Activated T-helper 1 cell treated with Interleukin-2 at 50 U/mL for 16 hours (primary cell): ENCODE results near the gene HNF1A.

Source experiments
- DNase-seq: peaks from one replicate; pipeline ENCODE4 v3.0.0-alpha.2; 2020; ENCODE audit warnings: low read depth

Gene HNF1A

DNA sequence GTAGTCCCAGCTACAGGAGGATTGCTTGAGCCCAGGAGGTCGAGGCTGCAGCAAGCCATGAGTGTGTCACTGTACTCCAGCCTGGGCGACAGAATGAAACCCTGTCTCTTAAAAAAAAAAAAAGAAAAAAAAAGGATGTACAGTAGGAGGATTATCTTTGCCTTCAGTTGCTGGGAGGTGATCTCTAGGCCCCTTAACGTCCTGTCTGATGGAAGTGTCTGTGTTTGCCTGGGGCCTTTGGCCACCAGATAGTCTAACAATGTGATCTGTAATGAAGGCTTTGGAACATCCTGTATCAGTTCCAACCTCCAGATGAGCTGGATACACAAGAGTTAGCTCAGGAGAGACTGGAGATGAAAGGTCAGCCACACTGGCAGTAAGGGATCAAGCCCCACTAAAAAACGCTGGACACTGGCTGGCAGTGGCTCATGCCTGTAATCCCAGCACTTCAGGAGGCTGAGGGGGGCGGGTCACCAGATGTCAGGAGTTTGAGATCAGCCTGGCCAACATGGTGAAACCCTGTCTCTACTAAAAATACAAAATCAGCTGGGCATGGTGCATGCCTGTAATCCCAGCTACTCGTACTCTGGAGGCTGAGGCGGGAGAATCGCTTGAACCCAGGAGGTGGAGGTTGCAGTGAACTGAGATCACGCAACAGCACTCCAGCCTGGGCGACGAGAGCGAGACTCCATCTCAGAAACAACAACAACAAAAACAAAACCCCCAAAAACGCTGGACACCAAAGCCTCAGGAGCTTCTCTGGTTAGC is 19.0 kb upstream of the HNF1A start:
- no peak for DNase-seq

DNA sequence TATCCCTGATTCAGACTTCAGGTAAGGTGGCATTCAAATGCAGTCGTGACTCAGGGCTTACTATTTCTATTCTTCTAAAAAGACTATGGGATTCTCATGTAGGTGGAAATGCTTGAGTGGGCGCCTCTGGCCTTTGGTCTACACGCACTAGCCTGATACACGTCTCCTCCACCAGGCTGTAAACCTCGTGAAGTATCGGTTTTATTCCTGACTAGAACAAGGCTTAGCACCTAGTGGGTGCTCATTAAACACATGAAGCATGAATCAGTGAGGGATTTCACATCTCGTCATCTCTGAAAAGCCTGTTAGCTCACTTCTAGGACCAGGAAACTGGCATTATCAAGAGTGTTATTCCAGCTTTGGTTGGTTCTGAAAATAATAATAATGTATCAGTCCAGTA is 17.7 kb upstream of the HNF1A start:
- no peak for DNase-seq

DNA sequence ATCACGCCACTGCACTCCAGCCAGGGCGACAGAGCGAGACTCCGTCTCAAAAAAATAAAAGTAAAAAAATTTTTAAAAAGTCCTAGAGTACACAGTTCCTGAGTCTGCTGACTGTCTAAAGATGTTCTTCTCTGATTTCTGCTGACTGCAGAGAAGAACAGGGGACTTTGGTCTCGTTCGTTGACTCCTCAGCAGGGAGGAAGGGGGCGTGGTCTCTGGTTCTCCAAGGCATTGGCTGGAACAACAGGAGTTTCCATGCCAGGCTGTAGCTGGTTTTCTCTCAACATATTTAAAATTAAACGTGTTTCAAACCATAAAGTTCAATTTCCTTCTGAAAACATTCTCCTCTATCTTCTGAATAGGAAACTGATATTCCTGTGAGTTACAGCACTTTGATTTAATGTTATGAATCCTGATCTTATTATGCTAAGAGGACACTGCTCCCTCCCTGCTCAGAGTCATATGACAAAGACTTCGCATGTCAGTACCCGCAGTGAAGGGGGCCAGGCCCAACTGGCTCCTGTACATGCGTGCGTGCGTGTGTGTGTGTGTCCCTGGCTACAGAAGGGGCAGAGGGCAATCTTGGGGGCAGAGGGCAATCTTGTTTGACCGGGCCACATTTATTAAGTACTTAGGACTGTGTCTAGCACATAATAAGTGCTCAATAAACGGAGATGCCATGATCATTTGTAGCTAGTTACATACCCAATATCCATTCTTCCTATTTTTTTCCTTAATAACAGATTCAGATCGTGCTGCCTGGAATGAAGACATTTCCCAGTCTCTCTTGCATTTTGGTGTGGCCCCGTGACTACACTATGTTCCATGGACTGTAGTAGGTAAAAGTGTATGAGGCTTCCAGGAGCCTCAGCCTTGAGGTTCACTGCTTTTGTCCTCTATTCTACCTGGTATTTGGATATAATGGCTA is 16.5 kb upstream of the HNF1A start:
- DNase-seq, result no peak

DNA sequence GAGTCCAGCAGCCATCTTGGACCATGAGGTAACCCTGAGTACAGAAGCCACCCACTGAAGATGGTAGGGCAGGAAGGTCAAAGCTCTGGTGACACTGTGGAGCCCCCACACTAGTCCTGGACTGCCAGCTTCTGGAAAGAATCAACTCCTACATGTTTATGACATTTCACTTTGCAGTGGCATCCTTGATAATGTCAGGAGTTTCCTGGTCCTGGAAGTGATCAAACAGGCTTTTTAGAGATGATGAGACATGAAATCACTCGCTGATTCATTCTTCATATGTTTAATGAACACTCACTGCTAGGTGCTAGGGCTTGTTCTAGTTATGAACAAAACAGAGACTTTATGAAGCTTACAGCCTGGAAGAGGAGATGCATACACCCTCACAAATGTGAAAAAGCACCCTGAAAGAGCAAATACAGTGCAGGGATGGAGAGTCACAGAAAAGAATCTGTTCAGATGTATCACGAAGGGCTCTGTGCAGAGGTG is 15.8 kb upstream of the HNF1A start:
- DNase-seq, result no peak

DNA sequence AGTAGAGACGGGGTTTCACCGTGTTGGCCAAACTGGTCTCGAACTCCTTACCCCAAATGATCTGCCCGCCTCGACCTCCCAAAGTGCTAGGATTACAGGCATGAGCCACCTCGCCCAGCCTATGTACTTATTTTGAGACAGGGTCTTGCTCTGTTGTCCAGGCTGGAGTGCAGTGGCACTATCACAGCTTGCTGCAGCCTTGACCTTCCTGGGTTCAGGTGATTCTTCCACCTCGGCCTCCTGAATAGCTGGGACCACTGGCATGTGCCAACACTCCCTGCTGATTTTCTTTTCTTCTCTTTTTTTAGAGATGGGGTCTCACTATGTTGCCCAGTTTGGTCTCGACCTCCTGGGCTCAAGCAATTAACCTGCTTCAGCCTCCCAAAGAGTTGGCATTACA is 14.0 kb upstream of the HNF1A start:
- DNase-seq, result no peak

DNA sequence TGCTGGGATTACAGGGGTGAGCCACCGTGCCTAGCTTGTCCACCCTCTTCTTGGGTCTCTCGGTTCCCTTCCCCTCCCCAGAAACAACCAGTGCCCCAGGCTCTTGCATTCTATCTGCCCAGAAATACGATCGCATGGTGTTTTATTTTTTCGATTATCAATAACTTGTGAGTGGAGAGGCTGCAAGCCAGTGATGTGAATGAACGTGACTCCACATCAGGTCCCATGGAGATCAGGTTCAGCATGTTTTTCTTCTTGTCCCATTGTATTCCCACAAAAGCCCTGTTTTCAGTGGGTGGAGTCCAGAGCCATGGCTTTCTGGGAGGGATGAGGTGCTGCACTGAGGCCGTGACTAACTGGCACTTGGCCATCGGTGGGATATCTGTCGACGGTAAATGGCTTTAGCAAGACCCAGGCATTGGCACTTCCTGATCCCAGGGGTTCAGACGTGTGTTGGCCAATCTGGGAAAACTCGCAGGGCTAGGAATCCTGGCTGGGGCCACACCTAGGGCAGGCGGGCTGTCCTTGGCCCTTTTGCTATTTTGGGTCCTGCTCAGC is 12.7 kb upstream of the HNF1A start:
- no peak for DNase-seq

DNA sequence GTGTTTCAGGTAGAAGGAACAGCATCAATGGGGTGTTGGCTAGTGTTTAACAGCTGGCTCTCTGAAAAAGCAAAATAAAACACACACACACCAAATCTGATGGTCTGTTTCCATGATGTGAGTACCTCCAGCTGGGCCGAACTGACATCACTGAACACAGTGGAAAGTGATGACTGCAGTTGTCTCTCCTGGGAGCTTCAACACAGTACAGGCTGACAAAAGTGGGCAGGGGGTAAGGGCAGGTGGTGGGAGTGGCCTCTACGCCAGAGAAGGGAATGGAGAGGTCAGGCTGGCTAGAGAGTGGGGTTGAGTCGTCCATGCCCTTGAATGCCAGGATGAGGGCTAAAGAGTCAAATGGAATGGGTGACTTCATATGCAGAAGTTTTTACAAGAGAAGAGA is 8.0 kb upstream of the HNF1A start:
- DNase-seq, result no peak

DNA sequence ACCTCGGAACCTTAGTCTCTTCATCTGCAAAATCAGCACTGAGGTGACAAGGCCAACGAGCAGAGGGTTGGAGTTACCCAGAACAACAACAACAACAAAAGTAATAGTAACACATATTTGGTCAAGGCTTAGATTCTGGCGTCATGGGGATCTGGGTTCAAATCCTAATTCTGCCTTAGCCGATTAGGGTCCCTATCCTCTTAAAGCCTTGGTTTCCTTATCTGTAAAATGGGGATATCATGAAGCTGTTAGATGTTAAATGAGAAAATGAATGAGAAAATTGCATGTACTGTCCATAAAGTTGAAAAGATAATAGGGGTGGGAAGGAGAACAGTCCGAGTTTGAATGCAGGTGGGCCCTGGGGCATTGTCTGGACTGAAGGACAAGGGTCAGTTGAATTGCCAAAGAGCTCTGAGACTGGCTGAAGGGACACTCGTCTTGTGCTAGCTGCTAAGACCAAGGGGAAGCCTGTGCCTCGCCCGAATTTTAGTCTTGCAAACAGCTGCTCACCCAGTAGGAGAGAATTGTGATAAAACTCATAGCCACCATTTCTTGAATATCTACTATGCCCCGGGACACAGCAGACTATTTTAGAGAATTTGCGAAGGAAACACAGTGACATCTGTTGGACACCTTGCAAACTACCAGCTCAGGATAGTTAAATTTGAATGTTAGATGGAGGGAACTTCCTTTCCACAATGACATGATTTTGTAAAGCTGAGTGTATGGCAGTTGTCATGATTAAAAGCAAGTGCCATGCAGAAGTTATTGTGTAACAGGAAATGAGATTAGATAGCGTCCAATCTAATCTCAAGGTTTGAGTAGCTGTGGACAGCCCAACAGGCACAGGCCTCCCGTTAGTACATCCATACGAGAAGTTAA is 6.8 kb upstream of the HNF1A start:
- no peak for DNase-seq

DNA sequence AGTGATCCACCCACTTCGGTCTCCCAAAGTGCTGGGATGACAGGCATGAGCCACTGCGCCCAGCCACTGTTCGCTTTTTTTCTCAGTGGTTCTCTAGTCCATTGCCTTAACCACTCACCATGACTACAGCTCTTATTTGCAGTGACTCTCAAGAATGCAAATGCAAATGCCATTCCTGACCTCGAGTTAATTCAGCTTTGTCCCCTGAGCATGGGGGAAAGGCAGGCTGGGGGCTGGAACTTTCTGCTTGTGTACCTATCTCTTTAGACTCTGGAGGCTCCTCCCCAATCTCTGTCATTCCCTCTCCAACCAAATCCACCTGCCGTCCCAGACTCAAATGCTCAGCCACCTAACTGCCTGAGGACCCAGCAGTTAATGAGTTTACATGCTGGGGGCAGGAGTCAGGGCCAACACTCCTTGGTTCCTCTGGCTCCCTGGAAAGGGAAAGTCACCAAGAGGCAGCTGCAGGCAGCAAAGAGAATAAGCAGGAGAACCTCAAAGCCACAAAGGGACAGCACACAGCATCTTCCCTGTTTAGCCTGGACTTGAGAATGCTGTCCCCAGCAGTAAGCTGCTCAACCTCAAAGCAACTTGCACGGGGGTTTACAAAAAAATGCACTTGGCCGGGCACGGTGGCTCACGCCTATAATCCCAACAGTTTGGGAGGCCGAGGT is 5.3 kb upstream of the HNF1A start:
- no peak for DNase-seq

DNA sequence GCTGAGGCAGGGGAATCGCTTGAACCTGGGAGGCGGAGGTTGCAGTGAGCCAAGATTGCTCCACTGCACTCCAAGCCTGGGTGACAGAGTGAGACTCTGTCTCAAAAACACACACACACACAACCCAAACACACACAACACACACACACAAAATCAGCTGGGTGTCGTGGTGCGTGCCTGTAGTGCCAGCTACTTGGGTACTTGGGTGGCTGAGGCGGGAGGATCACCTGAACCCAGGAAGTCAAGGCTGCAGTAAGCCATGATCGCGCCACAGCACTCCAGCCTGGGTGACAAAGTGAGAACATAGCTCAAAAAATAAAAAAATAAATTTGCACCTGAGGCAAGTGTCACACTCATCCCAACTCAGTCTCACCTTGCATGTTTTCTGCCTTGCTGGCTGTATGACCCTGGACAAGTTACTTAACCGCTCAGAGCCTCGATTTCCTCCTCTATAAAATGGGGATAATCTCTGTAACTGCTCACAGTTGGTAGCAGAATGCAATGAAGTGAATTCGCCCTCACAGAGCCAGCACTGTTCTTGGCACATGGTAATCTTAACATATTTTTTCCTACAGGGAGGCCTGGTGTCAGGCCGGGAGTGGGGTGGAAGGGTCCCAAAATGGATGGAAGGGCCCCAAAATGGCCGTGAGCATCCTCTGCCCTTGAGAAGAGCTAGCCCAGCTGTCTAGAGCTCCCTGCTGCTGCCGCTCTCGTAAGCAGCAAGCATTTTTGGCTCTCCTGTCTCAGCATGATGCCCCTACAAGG is 630 bp upstream of the HNF1A start:
- DNase-seq, result no peak

DNA sequence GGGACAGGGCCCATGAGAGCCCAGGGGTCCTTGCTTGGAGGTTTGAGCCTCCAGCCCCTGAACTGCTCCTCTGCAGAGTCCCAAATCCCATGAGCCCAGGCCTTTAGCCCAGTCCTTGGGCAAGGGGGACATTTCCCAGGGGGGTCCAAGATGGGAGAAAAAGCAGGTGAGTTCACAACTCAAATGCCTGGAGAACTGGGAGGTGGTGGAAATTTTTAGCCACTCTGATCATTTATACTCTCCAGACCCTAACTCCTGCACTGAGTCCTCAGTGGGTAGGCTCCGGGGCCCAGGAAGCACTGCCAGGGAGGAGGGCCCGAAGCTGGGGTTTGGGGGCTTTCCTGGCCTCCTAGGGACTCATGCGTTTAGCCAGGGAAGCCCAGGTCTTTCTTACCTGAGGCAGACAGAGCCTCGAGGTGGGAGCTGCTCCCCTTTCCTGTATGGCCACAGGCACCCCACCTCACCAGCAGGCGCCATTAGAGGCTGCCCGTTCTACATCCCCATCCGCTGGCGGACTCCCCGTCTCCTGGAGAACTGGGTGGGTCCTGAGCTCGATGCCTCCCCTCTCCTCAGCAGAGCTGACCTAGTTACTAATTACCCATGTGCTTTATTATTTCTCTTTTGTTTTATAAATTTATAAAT is 998 bp downstream of the HNF1A start:
- DNase-seq, result no peak

DNA sequence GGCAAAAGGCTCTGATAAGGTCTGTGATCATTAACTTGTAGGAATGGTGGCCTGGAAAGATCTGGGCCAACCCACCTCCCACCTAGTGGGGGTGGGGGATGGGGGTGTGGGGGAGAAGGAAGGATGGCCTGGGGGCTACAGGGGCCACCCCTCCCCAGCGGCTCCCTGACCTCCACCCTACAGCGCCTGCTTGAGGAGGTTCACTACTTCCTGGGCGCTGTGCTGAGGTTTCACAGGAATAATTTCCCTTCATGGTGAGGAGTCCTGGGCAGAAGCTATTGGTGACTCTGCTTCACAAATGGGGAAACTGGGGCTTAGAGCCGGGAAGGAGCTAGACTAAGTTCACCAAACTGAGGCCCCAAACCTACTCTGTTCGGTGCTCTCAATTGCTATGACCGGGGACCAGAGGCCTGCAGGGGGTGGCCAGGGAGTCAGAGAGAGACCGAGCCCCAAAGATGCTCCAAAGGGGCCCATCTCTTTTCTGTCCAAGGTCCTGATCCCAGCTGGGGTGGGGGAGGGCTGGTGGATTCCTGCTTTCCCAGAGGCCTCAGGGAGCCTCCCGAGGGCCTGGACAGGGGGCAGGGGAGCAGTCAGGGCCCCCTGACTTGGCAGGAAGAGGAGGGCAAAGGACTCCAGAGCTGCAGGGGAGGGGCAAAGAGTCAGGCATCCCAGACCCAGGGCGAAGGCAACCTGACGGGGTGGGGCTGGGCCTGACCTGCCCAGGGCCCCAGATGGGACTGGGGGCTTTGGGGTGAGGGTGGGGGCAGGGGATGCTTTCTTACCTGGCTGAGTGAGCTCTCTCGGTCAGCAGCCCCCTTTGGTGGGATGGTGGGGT is 1.7 kb downstream of the HNF1A start:
- no peak for DNase-seq

DNA sequence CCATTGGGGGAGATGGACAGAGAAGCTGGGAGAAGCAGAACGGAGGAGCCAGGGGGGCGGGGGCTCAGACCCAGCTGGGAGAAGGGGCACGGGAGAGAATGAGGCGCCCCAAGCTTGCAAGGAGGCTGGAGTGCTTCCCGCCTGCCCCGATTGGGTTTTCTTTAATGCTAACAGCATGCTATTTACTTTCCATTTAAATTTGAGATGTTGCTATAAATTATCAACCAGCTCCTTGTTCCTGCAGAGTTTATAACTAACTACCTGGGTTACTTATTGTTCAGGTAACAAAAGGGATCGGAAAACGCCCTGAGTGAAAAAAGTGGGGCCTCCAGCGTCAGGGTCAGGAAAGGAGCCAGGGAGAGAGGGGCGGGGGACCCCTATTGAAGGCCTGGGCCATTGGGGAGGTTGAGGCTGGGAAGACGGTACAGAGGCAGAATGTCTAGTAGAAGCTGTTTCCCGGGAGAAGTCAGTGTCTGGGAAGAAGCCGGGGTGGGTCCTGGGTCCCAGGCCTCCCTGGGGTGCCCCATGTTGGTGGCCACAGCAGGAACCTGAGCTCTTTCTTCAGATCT is 2.5 kb downstream of the HNF1A start:
- no peak for DNase-seq

DNA sequence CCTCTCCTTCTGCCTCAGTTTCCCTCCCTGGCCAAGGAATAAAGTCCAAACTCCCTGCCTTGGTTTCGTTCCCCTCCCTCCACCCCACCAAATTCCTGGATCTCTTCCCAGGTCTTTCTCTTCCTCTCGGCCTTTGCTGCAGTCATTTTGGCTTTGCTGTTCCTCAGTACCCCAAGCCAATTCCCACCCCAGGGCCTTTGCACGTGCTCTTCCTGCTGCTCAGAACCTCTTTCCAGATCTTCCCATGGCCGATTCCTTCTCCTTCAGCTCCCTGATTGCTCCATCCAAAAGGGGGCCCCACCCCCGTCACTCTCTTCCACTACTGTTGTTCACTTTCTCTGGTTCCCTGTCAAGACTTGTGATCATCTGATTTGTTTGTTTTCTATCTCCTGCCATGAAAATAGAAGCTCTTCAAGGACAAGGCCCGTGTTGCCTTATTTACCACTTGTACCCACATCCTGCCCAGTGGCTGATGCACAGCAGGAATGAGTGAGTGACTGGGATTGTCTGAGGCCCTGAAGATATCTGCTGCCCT is 3.1 kb downstream of the HNF1A start:
- DNase-seq, result no peak

DNA sequence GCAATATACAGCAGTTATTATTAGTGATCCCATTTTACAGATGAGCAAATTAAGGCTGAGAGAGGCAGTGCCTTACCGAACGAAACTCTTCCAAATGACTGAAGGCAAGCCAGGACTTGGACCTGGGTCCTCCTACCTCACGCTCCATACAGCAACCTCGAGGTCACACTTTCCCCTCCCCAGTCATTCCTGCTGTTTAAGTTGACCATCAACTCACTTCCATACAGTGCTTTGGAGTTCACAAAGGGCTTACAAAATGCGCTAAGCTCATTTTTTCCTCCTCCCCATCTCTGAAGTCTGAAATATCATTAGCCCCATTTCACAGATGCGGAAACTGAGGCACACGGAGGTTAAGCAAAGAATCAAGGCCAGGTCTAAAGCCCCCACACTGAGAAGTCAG is 4.3 kb downstream of the HNF1A start:
- no peak for DNase-seq

DNA sequence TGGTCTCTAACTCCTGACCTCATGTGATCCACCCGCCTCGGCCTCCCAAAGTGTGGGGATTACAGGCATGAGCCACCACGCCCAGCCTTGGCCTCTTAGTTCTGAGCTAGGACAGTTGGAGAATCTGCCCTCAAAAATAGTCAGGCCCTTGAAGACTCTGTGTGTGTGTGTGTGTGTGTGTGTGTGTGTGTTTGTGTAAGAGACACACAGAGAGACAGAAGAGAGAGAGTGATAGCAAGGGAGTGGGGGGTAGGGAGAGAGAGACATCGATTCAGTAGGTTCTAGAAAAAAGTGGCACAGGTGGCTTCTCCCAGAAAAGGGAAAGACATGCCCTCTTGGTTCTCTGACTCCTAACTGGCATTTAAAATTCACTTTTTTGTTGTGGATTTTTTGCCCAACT is 5.4 kb downstream of the HNF1A start:
- no peak for DNase-seq

DNA sequence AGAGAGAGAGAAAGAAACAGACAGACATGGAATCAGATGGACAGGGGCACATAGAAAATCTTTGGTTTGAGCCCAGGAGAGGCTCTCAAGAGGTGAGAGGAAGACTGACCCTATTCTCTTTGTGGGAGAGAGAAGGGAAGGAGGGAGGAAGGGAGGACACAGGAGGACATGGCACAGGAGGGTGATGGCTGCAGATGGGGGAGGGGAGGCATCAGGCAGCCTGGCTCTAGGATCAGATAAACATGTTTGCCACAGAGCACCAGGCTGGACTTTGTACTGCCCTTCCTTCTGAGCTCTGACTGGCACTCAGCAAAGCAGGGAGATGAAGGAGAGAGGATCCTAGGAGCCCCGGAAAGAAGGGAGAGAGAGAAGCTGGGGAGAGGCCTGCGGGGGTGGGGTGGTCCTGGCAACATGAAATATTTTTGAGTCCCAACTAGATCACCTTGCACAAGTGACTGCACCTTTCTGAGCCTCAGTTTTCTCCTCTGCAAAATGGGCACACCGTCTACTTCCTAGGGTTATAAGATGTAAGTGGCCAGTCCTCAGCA is 6.1 kb downstream of the HNF1A start:
- no peak for DNase-seq

DNA sequence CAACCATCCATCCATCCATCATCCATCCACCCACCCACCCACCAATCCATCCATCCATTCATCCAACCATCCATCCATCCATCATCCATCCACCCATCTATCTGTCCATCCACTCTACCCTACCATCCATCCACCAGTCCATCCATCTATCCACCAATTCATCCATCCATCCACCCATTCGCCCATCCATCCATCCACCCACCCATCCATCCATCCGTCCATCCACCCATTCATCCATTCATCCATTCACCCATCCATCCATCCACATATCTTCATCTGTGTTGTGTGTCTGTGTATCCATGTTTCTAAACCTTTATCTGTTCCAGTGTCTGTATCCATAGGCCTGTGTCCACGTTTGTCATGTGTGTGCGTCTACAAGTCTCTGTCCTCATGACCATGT is 9.9 kb downstream of the HNF1A start:
- DNase-seq, result no peak
